ENCODE data around the gene JOSD2. TPM values are rescaled to one million over a fixed set of nuclear protein-coding genes. Genes with fewer than 3 reads are reported as not detected.

Gene JOSD2
- total and polyA plus RNA-seq, 8 donors = 9.9 to 79.4 (median 61.0) TPM; not detected in 1

DNA sequence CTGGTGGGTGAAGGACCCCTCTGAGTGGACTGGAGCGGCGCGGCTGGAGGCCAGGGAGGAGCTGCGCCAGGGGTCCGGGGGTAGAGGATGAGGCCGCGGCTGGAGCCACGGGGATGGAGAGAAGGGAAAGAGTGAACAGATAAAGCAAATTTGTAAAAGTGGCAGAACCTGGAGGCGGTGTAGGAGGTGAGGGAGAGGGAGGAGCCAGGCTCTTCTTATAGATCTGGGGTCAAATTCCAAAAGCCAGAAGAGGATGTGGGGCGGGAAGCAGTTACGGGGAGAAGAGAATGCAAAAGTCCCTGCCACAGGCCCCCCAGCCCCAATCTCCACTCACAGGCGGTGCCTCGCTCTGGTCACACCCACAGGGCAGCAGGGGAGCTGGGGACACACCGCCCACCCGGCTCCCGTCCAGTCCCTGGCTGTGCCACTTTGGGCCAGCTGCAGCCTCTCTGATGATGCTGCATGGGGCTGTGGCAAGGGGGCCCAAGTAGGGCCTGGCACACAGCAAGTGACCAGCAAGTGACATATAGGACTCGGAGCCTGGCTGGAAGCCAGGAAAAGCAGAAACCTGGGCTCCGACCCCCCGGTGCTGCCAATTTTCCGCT, 46.1 kb upstream of the JOSD2 start:
- no peak for TF ChIP-seq POLR2AphosphoS5 (IDR thresholded peaks at IDR 0.05)
- TF ChIP-seq EP300 (IDR thresholded peaks at IDR 0.05) = no peak
- no peak for TF ChIP-seq CTCF (IDR thresholded peaks at IDR 0.05)
- no peak for TF ChIP-seq POLR2A (IDR thresholded peaks at IDR 0.05)
- WGBS, 5 donors = 15 to 22% (median 15%) methylated on average over 13 to 20 of the region's 20 CpGs
- intact Hi-C loops (cut with DNase I; ENCODE audit: low total_unique reads) = no loop called here
- no peaks in the 10 kb centered on the region for H3K9me3 ChIP-seq
- peaks cover 0 to 99% (median 47%) of the 10 kb centered on the region in 3 donors for H3K27me3 ChIP-seq
- DNase-seq = no peak
- H3K36me3 ChIP-seq = no peaks in the 10 kb centered on the region
- H3K4me3 ChIP-seq = peak overlapping the region; percentile 32 to 53 (median 42)
- H3K27ac ChIP-seq = no peak overlapping the region
- H3K4me1 ChIP-seq = peaks cover 8 to 20% (median 15%) of the 10 kb centered on the region in 4 donors

- Histone ChIP-seq H3K4me1 (peaks cover 8 to 25% (median 20%) of the 10 kb centered on the region in 4 donors), H3K27me3 (peaks cover 0 to 99% (median 52%) of the 10 kb centered on the region in 3 donors), H3K36me3 (no peaks in the 10 kb centered on the region), H3K27ac (peak overlapping the region in 1 of 5 donors; percentile 29), H3K9me3 (no peaks in the 10 kb centered on the region), H3K4me3 (peak overlapping the region; percentile 32 to 53 (median 42))
- WGBS, 5 donors = 0 to 2% (median 1%) methylated on average over 34 to 39 of the region's 39 CpGs
- TF ChIP-seq EP300 (IDR thresholded peaks at IDR 0.05) = no peak
- TF ChIP-seq CTCF (IDR thresholded peaks at IDR 0.05) = peak in 4 of 7 experiments; percentile 36 to 74 (median 70)
- peak; percentile 72 to 92 for DNase-seq
- intact Hi-C loops (cut with DNase I; ENCODE audit: low total_unique reads) = no loop called here
These were observed 45.5 kb upstream of the JOSD2 start for GRCh38 chr19:50556282-50557008.

DNA sequence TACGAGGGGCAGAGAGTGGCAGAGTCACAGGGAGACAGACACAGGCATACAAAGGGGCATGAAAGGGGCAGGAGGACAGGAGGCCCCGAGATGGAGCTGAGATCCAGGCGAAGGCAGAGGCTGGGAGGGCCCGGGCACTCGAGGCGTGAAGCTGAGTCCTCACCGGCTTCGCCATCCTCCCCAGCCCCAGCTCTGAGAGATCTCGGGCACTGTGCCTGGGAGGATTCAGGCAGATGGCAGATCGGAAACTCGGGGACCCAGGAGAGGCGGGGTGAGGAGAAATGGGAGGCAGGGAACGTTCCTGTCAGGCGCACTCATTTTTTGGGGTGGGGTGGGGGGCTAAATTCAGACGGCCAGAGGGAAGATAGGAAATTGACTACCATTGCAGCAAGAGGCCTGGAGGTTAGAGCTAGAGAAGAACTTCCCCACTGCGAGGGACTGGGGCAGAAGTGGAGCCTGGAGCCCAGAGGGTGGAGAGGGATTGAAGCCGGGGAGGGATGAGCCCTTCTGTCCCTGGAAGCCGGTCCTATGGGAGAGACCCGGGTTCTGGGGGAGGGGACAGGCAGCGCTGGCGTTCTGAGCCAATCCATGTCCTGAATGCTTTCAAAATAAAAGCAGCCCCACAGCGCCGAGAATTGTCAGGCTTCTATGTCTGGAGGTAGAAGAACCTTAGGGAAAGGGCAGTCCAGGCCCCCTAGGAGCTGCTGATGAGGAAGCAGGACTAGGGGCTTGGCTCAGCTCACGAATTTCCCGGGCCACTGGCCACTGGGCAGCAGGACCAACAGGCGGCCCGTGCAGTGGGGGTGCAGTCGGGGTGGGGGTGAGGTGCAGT, 44.7 kb upstream of the JOSD2 start:
- Histone ChIP-seq H3K27me3 (peaks cover 0 to 100% (median 60%) of the 10 kb centered on the region in 3 donors), H3K36me3 (no peaks in the 10 kb centered on the region), H3K4me1 (peaks cover 8 to 30% (median 21%) of the 10 kb centered on the region in 4 donors), H3K9me3 (no peaks in the 10 kb centered on the region), H3K4me3 (peak overlapping the region; percentile 32 to 53 (median 42)), H3K27ac (peak overlapping the region in 1 of 5 donors; percentile 29)
- 28 to 53% (median 33%) methylated on average over 22 to 28 of the region's 28 CpGs for WGBS, 5 donors
- intact Hi-C loops (cut with DNase I; ENCODE audit: low total_unique reads) = no loop called here
- peak in 1 of 2 donors; percentile 36 for DNase-seq
- TF ChIP-seq EP300 (IDR thresholded peaks at IDR 0.05) (no peak), POLR2A (IDR thresholded peaks at IDR 0.05) (no peak), POLR2AphosphoS5 (IDR thresholded peaks at IDR 0.05) (no peak), CTCF (IDR thresholded peaks at IDR 0.05) (no peak)

GRCh38 chr19:50555033-50555432, 44.0 kb upstream of the JOSD2 start:
- Histone ChIP-seq H3K36me3 (no peaks in the 10 kb centered on the region), H3K9me3 (no peaks in the 10 kb centered on the region), H3K4me1 (peaks cover 8 to 30% (median 21%) of the 10 kb centered on the region in 4 donors), H3K27me3 (peaks cover 0 to 100% (median 60%) of the 10 kb centered on the region in 3 donors), H3K4me3 (no peak overlapping the region), H3K27ac (no peak overlapping the region)
- 67 to 78% (median 74%) methylated on average over 11 to 12 of the region's 12 CpGs for WGBS, 5 donors
- intact Hi-C loops (cut with DNase I; ENCODE audit: low total_unique reads) = no loop called here
- DNase-seq = no peak
- TF ChIP-seq EP300 (IDR thresholded peaks at IDR 0.05) = no peak
- no peak for TF ChIP-seq POLR2A (IDR thresholded peaks at IDR 0.05)
- no peak for TF ChIP-seq CTCF (IDR thresholded peaks at IDR 0.05)
- TF ChIP-seq POLR2AphosphoS5 (IDR thresholded peaks at IDR 0.05) = no peak
